K562 (cell line): ENCODE results near the gene RABGAP1L. TPM values are rescaled to one million over a fixed set of nuclear protein-coding genes. Genes with fewer than 3 reads are reported as not detected.

Experiments
- ATF3 ChIP-seq, 2 experiments: fragments of 450-650 bp in 1 of 2; sonication (generic) in 1 of 2; formaldehyde crosslinking in 1 of 2; IDR thresholded peaks in 1 of 2; conservative IDR thresholded peaks in 1 of 2; 2 replicates each; pipeline versions ENCODE4 v1.6.1 to v1.8.1; 2016 to 2023; ENCODE audit warnings: mild to moderate bottlenecking in 2 of 2, moderate library complexity in 2 of 2, inconsistent platforms in 1 of 2, missing genetic modification reagents in 1 of 2
- CBX3 ChIP-seq, 2 experiments: IDR thresholded peaks; 1 replicate in 1 of 2; 2 replicates in 1 of 2; pipeline ENCODE4 v1.6.1; 2012; ENCODE audit warnings: inconsistent platforms in 2 of 2, low read length in 2 of 2, borderline replicate concordance in 1 of 2, control low read depth in 1 of 2
- CHD4 ChIP-seq: fragments of 200-600 bp; sonication (generic); IDR thresholded peaks from 3 replicates; pipeline ENCODE4 v1.6.1; 2012; ENCODE audit warnings: low read depth, mild to moderate bottlenecking, mixed read lengths, low read length, inconsistent platforms; ENCODE audit not compliant: insufficient read depth, insufficient replicate concordance, poor library complexity, severe bottlenecking
- ELF1 ChIP-seq: fragments of 200-800 bp; sonication (Bioruptor generic); IDR thresholded peaks from 2 replicates; pipeline ENCODE4 v1.6.1; 2016; ENCODE audit warnings: missing genetic modification characterization, missing compliant biosample characterization
- EP300 ChIP-seq: IDR thresholded peaks from 2 replicates; pipeline ENCODE4 v1.6.1; 2012; ENCODE audit warnings: low read length, improper control_type of control experiment
- MEIS2 ChIP-seq: fragments of 450-650 bp; IDR thresholded peaks from 2 replicates; pipeline ENCODE4 v1.6.1; 2014; ENCODE audit warnings: mild to moderate bottlenecking; ENCODE audit not compliant: partially characterized antibody
- NCOA1 ChIP-seq: fragments of 450-650 bp; IDR thresholded peaks from 2 replicates; pipeline ENCODE4 v1.6.1; 2016; ENCODE audit warnings: low read depth
- SMARCA4 ChIP-seq: fragments of 450-650 bp; IDR thresholded peaks from 2 replicates; pipeline ENCODE4 v1.6.1; 2016
- ZNF175 ChIP-seq: fragments of 200-800 bp; sonication (Bioruptor generic); IDR thresholded peaks from 2 replicates; pipeline ENCODE4 v1.6.1; 2016; ENCODE audit warnings: low read depth, mild to moderate bottlenecking, missing genetic modification characterization, missing compliant biosample characterization
- ZNF316 ChIP-seq: fragments of 450-650 bp; IDR thresholded peaks from 2 replicates; pipeline ENCODE4 v1.6.1; 2016
- polyA plus RNA-seq, 8 experiments: library from polyadenylated mRNA; depleted of rRNA in 4 of 8; stranded (reverse) in 5 of 8; unstranded in 3 of 8; fragments of >200 nt; fragmentation: Nextera tagmentation in 2 of 8; fragmentation: Illumina TruSeq in 1 of 8; extraction: Ambion mirVana in 2 of 8; extraction: Trizol in 1 of 8; gene quantifications; 2 replicates each; pipeline versions ENCODE4 v1.2.1 to v1.2.3, GENCODE V29; 2011 to 2014; ENCODE audit warnings: inconsistent platforms in 1 of 8, missing spikeins in 1 of 8
- total RNA-seq, 7 experiments: library from RNA; depleted of rRNA in 6 of 7; stranded (reverse); fragments of >200 nt in 6 of 7; fragmentation: Illumina TruSeq in 2 of 7; extraction: Trizol in 2 of 7; gene quantifications; 2 replicates each; pipeline versions ENCODE4 v1.2.1 to v1.2.3, GENCODE V29; 2011 to 2021; ENCODE audit warnings: low replicate concordance in 1 of 7
- TF ChIP-seq, protein P1 (sequence below): fragments of 250-450 bp; sonication (Bioruptor Pico); IDR thresholded peaks from 2 replicates; pipeline ENCODE4 v1.5.0; 2021

RABGAP1L gene
- total and polyA plus RNA-seq, 9 of the 15 experiments (the other 6 are each of a cell fraction or from before 2014, with no cell fraction given), result 16.5 to 44.9 (median 26.7) TPM

DNA sequence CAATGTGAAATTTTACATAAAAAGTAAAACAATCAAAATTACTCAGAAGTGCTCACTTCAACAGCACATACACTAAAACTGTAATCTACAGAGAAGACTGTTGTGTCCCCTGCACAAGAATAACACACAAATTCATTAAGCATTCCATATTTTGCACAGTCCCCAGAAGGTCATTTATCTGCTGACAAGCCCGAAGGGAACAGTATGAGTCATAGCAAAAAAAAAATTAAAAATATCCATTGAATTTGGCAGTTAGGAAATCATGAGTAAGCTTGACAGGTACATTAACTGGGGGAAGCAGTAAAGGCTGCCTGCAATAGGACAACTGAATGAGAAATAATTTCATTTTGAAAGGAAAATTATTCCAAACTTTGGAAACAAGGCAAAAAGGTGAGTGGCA lies 837.2 kb downstream of the RABGAP1L start (continued):
- TF ChIP-seq, protein P1, sequence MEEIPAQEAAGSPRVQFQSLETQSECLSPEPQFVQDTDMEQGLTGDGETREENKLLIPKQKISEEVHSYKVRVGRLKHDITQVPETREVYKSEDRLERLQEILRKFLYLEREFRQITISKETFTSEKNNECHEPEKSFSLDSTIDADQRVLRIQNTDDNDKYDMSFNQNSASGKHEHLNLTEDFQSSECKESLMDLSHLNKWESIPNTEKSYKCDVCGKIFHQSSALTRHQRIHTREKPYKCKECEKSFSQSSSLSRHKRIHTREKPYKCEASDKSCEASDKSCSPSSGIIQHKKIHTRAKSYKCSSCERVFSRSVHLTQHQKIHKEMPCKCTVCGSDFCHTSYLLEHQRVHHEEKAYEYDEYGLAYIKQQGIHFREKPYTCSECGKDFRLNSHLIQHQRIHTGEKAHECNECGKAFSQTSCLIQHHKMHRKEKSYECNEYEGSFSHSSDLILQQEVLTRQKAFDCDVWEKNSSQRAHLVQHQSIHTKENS, result no peak
- peak; percentile 17; the same call in 1 of the 2 replicates for TF ChIP-seq NCOA1
- peak; percentile 47 for TF ChIP-seq ZNF316
- peak; percentile 57; the same call in 1 of the 2 replicates for TF ChIP-seq EP300
- peak; percentile 74; the same call in 1 of the 2 replicates for TF ChIP-seq SMARCA4
- no peak for TF ChIP-seq ELF1 (tag)
- TF ChIP-seq MEIS2, result peak; percentile 82
- TF ChIP-seq CBX3 (IDR thresholded peaks at IDR 0.05; ENCODE audit: borderline replicate concordance in 1 of 2, low read length in 2 of 2), result peak in 1 of 2 experiments; percentile 91; a peak in 2 of 3 replicates
- TF ChIP-seq ZNF175 (CRISPR knock-in tag), result peak; percentile 97
- no peak for TF ChIP-seq CHD4
- peak; percentile 92 for TF ChIP-seq ATF3 (IDR thresholded peaks at IDR 0.05)
- peak; percentile 55; the same call in 1 of the 2 replicates for TF ChIP-seq ATF3 (CRISPR knock-in tag; conservative IDR thresholded peaks at IDR 0.05)
